ENCODE data around the gene SUPT20H. TPM values are rescaled to one million over a fixed set of nuclear protein-coding genes. Genes with fewer than 3 reads are reported as not detected.

SUPT20H gene
- total and polyA plus RNA-seq, 5 donors, result 20.0 to 32.2 (median 30.0) TPM

DNA sequence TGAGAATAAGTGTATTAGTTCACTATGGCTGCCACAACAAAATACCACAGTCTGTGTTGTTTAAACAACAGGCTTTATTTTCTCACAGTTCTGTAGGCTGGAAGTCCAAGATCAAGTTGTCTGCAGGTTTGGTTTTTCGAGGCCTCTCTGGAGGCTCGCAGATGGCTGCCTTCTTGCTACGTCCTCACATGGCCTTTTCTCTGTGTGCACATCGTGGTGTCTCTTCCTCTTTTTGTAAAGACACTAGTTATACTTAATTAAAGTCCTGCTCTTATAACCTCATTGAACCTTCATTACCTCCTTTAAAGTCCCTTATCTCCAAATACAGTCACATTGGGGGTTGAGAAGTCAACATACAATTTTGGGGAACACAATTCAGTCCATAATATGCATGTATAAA is 35.4 kb upstream of the SUPT20H start:
- Histone ChIP-seq H3K4me3 (ENCODE audit: low read length) (no peak overlapping the region), H3K27me3 (ENCODE audit: control insufficient read depth, insufficient read depth) (no peaks in the 10 kb centered on the region), H3K4me1 (ENCODE audit: control insufficient read depth, insufficient read depth, low read length) (no peaks in the 10 kb centered on the region), H3K9me3 (ENCODE audit: control insufficient read depth, low read length) (no peaks in the 10 kb centered on the region), H3K27ac (ENCODE audit: low read length) (no peak overlapping the region)
- DNase-seq, result no peak
- no peak for ATAC-seq
- intact Hi-C loops (cut with DNase I), result no loop called here
- 84% methylated on average over 4 of the region's 4 CpGs for WGBS

DNA sequence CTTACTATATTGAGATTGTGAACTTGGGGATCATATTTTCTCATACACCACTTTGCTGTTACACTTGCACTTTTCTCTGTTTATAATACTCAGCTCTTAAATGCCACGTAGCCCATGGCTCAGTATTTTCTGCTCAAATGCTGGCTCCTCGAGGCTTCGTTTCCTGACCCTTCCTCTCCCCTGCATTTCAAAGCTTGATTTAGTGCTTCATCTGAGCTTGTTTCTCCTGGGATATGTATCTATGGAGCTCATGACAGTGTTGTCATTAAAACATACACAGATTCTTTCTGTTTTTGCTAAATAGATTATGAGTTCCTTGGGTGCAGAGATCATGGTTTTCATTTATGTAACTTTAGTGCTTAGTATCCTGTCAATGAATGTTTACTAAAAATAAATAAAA is 34.6 kb upstream of the SUPT20H start:
- DNase-seq, result no peak
- no peaks in the 10 kb centered on the region for H3K4me1 ChIP-seq (ENCODE audit: control insufficient read depth, insufficient read depth, low read length)
- intact Hi-C loops (cut with DNase I), result no loop called here

DNA sequence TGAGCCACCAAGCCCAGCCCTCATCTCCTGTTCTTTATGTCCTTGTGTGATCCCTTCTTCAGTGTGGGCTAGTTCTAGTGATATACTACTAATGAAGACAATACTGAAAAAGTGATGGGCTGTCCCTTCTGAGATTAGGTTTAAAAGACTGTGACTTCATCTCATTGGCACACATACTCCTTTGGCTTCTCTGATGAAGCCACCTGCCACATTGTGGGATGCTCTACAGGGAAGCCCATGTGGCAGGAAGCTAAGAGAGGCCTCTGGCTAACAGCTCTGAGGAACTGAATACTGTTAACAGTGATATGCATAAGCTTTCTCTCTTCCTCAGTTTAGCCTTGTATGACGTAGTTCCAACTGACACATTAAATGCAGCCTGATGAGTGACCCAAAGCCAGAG is 32.3 kb upstream of the SUPT20H start:
- DNase-seq, result no peak
- Histone ChIP-seq H3K27me3 (ENCODE audit: control insufficient read depth, insufficient read depth) (no peaks in the 10 kb centered on the region), H3K4me3 (ENCODE audit: low read length) (no peak overlapping the region), H3K9me3 (ENCODE audit: control insufficient read depth, low read length) (no peaks in the 10 kb centered on the region), H3K4me1 (ENCODE audit: control insufficient read depth, insufficient read depth, low read length) (no peaks in the 10 kb centered on the region), H3K27ac (ENCODE audit: low read length) (no peak overlapping the region)
- intact Hi-C loops (cut with DNase I), result no loop called here
- no peak for ATAC-seq
- WGBS, result 61% methylated on average over 1 of the region's 1 CpG

More for the DNA sequence above, 34.6 kb upstream of the SUPT20H start:
- no peak overlapping the region for H3K27ac ChIP-seq (ENCODE audit: low read length)
- H3K27me3 ChIP-seq (ENCODE audit: control insufficient read depth, insufficient read depth), result no peaks in the 10 kb centered on the region
- 38% methylated on average over 3 of the region's 3 CpGs for WGBS
- no peak overlapping the region for H3K4me3 ChIP-seq (ENCODE audit: low read length)
- H3K9me3 ChIP-seq (ENCODE audit: control insufficient read depth, low read length), result no peaks in the 10 kb centered on the region
- ATAC-seq, result no peak

DNA sequence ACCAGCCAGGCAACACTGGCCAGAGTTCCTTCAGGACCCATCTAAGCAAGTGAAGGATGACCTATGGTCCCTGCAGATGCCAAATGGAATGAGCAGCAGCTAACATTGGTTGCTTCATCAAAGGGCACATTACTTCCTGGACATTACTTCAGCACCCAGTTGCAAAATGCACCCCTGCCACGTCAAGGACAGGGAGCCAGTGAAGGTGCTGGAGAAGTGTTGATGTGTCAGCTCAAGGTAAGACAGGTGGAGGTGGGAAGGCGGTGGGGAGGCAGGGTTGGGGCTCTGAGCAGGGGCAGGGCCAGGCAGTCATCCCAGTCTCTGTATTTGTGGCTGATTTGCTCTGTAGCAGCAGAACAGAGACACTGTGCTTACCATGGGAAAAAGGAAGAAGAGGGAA is 31.4 kb upstream of the SUPT20H start:
- intact Hi-C loops (cut with DNase I), result no loop called here
- Histone ChIP-seq H3K9me3 (ENCODE audit: control insufficient read depth, low read length) (no peaks in the 10 kb centered on the region), H3K27me3 (ENCODE audit: control insufficient read depth, insufficient read depth) (no peaks in the 10 kb centered on the region), H3K4me1 (ENCODE audit: control insufficient read depth, insufficient read depth, low read length) (no peaks in the 10 kb centered on the region), H3K4me3 (ENCODE audit: low read length) (no peak overlapping the region), H3K27ac (ENCODE audit: low read length) (no peak overlapping the region)
- no peak for DNase-seq
- no peak for ATAC-seq
- 78% methylated on average over 2 of the region's 2 CpGs for WGBS

DNA sequence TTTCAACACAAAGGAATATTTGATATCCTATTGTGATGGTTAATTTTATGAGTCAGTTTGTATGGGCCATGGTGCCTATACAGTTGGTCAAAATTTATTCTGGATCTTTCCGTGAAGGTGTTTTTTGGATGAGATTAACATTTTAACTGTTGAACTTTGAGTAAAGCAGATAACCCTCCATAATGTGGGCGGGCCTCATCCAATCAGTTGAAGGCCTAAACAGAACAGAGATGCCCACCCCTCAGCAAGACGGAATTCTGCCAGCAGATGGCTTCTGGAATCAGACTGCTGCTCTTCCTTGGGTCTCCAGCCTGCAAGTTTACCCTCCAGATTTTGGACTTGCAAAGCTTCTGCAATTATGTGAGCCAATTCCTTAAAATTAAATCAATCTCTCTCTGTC is 30.0 kb upstream of the SUPT20H start:
- intact Hi-C loops (cut with DNase I), result no loop called here
- 96% methylated on average over 3 of the region's 3 CpGs for WGBS

DNA sequence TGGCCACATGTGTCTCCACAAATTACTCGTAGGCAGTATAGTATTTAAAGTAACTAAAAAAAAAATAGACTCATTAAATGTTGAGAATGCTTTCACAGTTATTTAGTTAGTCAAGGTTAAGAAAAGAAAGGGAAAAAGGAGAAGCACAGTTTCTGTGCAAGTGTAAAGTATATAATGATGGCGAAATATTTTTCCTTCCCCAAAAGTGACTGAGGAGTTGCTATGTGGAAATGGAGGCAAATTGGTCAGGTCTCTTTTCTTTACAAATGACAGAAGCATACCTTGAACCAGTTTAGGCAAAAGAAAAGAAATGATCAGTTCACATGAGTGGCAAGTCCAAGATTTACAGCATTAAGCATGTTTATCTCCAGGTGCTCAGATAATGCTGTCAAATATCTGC is 28.0 kb upstream of the SUPT20H start:
- intact Hi-C loops (cut with DNase I), result no loop called here

More for the DNA sequence above, 30.0 kb upstream of the SUPT20H start:
- DNase-seq, result no peak
- H3K9me3 ChIP-seq (ENCODE audit: control insufficient read depth, low read length), result no peaks in the 10 kb centered on the region
- no peak overlapping the region for H3K27ac ChIP-seq (ENCODE audit: low read length)
- H3K27me3 ChIP-seq (ENCODE audit: control insufficient read depth, insufficient read depth), result no peaks in the 10 kb centered on the region
- no peak for ATAC-seq
- H3K4me3 ChIP-seq (ENCODE audit: low read length), result no peak overlapping the region
- no peaks in the 10 kb centered on the region for H3K4me1 ChIP-seq (ENCODE audit: control insufficient read depth, insufficient read depth, low read length)

DNA sequence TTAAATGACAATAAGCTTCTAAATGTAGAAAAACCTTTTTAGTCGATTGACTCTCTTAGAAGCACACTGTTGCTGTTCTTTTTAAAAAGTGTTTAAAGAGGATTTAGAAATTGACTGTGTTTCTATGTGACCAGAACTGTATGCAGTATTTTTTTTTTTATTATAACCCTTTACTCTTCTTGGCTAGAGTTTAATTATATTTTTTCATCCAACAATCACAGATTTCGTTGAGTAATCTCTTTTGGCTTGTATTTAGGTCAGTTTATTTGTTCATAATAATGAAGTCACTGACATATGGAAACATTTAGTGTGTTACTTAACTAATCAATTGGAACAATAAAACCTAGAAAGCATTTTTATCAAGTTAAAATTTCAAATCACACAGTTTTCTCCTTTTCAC is 26.1 kb upstream of the SUPT20H start:
- H3K4me1 ChIP-seq (ENCODE audit: control insufficient read depth, insufficient read depth, low read length), result no peaks in the 10 kb centered on the region
- no peak for DNase-seq
- ATAC-seq, result no peak
- no peaks in the 10 kb centered on the region for H3K9me3 ChIP-seq (ENCODE audit: control insufficient read depth, low read length)
- intact Hi-C loops (cut with DNase I), result no loop called here
- no peak overlapping the region for H3K4me3 ChIP-seq (ENCODE audit: low read length)
- 50% methylated on average over 2 of the region's 2 CpGs for WGBS
- H3K27me3 ChIP-seq (ENCODE audit: control insufficient read depth, insufficient read depth), result no peaks in the 10 kb centered on the region
- H3K27ac ChIP-seq (ENCODE audit: low read length), result no peak overlapping the region

More for the DNA sequence above, 28.0 kb upstream of the SUPT20H start:
- 78% methylated on average over 2 of the region's 2 CpGs for WGBS
- ATAC-seq (no peak), DNase-seq (no peak)
- H3K27me3 ChIP-seq (ENCODE audit: control insufficient read depth, insufficient read depth), result no peaks in the 10 kb centered on the region
- H3K27ac ChIP-seq (ENCODE audit: low read length), result no peak overlapping the region
- H3K9me3 ChIP-seq (ENCODE audit: control insufficient read depth, low read length), result no peaks in the 10 kb centered on the region
- H3K4me1 ChIP-seq (ENCODE audit: control insufficient read depth, insufficient read depth, low read length), result no peaks in the 10 kb centered on the region
- H3K4me3 ChIP-seq (ENCODE audit: low read length), result no peak overlapping the region

DNA sequence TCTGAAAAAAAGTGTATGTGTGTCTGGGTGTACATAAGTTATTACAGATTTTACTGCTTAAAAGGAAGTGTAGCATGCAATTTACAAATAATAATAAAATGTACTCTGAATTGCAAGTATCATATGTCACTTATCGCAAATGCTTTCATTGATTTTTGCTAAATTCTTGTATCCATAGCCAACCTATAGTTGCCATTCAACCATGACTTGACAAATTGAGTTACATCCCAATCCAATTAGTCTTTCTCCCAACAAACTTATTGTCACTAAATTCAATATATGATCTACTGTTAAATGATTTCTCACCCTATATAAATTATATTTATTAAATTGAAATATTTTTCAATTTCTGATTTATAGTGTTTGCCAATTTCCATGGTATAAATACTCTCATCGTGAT is 17.3 kb upstream of the SUPT20H start:
- 98% methylated on average over 2 of the region's 2 CpGs for WGBS
- H3K27ac ChIP-seq (ENCODE audit: low read length), result no peak overlapping the region
- H3K4me1 ChIP-seq (ENCODE audit: control insufficient read depth, insufficient read depth, low read length), result no peaks in the 10 kb centered on the region
- intact Hi-C loops (cut with DNase I), result loop anchor here in 3 of 4 donors (10.0 kb wide), 1 partner anchor 528 kb away; no protein-coding TSS in a partner anchor
- ATAC-seq (no peak), DNase-seq (no peak)
- H3K4me3 ChIP-seq (ENCODE audit: low read length), result no peak overlapping the region
- no peaks in the 10 kb centered on the region for H3K9me3 ChIP-seq (ENCODE audit: control insufficient read depth, low read length)
- no peaks in the 10 kb centered on the region for H3K27me3 ChIP-seq (ENCODE audit: control insufficient read depth, insufficient read depth)

DNA sequence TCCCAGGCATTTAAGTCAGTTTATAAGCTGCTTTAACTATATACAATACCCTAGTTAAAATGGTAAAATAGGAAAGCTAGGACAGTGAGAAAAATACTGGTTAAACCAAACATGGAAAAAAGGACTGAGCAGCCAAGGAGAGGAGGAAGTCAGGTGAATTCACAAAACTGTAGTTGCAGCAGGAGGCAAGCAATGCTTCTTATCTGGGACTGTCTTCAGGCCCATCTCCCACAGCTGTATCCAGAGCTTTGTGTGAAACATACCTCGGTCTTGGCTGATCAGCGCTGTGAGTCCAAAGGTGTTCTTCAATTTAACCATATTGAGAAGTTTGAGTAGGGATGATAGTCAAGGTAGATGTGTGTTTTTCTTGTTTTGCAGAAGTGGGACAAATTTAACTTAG is 15.7 kb upstream of the SUPT20H start:
- no peaks in the 10 kb centered on the region for H3K4me1 ChIP-seq (ENCODE audit: control insufficient read depth, insufficient read depth, low read length)
- ATAC-seq, result no peak
- no peak overlapping the region for H3K27ac ChIP-seq (ENCODE audit: low read length)
- H3K9me3 ChIP-seq (ENCODE audit: control insufficient read depth, low read length), result no peaks in the 10 kb centered on the region
- no peaks in the 10 kb centered on the region for H3K27me3 ChIP-seq (ENCODE audit: control insufficient read depth, insufficient read depth)
- no peak for DNase-seq
- H3K4me3 ChIP-seq (ENCODE audit: low read length), result no peak overlapping the region
- 83% methylated on average over 2 of the region's 2 CpGs for WGBS
- intact Hi-C loops (cut with DNase I), result loop anchor here in 3 of 4 donors (10.0 kb wide), 1 partner anchor 530 kb away; no protein-coding TSS in a partner anchor

DNA sequence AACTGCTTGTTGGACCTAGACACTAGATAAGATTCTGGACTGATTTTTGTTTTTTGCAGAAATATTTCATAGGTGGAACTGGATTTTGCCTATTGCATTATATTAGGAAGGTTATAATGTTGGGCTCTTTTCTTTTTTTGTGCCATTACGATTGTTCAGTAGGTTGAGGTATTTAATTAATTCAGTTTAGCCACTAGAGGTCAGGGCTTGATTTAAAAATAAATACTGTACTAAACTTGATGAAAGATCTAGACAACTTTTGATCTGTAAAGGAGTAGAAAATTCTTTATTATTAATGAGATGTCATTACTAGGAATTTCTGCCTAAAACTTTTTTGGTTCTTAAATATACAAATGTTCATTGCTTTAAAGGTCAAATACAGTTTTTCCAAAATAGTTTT is 15.2 kb upstream of the SUPT20H start:
- H3K4me3 ChIP-seq (ENCODE audit: low read length), result no peak overlapping the region
- H3K9me3 ChIP-seq (ENCODE audit: control insufficient read depth, low read length), result no peaks in the 10 kb centered on the region
- 5% methylated on average over 1 of the region's 1 CpG for WGBS
- intact Hi-C loops (cut with DNase I), result loop anchor here in 3 of 4 donors (10.0 kb wide), 1 partner anchor 530 kb away; no protein-coding TSS in a partner anchor
- H3K27me3 ChIP-seq (ENCODE audit: control insufficient read depth, insufficient read depth), result no peaks in the 10 kb centered on the region
- no peak overlapping the region for H3K27ac ChIP-seq (ENCODE audit: low read length)
- ATAC-seq, result peak in 1 of 2 donors; percentile 55
- DNase-seq, result no peak
- H3K4me1 ChIP-seq (ENCODE audit: control insufficient read depth, insufficient read depth, low read length), result no peaks in the 10 kb centered on the region

DNA sequence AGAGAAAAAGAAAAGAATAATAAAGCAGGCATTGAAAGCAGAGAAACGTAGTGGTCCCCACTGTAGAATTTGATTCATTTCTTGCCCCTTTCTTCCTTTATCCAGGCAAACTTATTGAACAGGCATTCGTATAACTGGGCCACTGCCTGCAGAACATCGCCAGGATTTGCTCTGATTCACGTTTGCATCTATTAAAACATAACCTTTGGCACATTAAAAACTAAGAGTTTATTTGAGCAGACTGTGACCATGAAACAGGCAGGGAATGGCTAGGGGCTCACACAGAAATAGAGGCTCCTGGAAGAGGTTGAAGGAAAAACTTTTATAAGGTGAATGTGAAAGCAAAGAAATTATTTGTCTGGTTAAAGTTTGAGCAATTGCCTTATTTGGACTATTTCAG is 12.5 kb upstream of the SUPT20H start:
- no peaks in the 10 kb centered on the region for H3K4me1 ChIP-seq (ENCODE audit: control insufficient read depth, insufficient read depth, low read length)
- no peak overlapping the region for H3K4me3 ChIP-seq (ENCODE audit: low read length)
- no peak for DNase-seq
- no peaks in the 10 kb centered on the region for H3K9me3 ChIP-seq (ENCODE audit: control insufficient read depth, low read length)
- no peaks in the 10 kb centered on the region for H3K27me3 ChIP-seq (ENCODE audit: control insufficient read depth, insufficient read depth)
- 73% methylated on average over 4 of the region's 4 CpGs for WGBS
- H3K27ac ChIP-seq (ENCODE audit: low read length), result no peak overlapping the region
- intact Hi-C loops (cut with DNase I), result loop anchor here in 3 of 4 donors (10.0 kb wide), 1 partner anchor 533 kb away; no protein-coding TSS in a partner anchor
- ATAC-seq, result no peak

DNA sequence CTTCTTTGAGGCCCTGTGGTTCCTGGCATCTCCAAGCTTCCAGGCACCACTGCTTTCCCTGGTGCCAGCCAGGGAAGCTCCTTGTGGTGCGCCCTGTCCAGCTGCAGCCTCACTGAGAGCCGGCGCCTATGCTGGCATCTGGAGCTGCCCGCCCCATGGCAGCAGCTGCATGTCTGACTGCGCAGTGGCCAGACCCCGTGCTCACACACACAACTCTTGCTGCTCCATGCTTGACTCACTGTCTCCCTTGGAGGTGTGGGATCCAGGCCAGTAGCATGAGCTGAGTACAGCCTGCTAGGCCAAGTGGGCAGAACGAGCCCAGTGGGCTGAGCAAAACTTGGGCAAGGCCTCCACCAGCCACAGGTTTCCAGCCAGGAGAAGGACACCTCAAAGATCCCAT is 11.5 kb upstream of the SUPT20H start:
- no peak overlapping the region for H3K27ac ChIP-seq (ENCODE audit: low read length)
- DNase-seq (no peak), ATAC-seq (no peak)
- no peaks in the 10 kb centered on the region for H3K4me1 ChIP-seq (ENCODE audit: control insufficient read depth, insufficient read depth, low read length)
- H3K4me3 ChIP-seq (ENCODE audit: low read length), result no peak overlapping the region
- 88% methylated on average over 7 of the region's 7 CpGs for WGBS
- no peaks in the 10 kb centered on the region for H3K27me3 ChIP-seq (ENCODE audit: control insufficient read depth, insufficient read depth)
- H3K9me3 ChIP-seq (ENCODE audit: control insufficient read depth, low read length), result no peaks in the 10 kb centered on the region
- intact Hi-C loops (cut with DNase I), result loop anchor here in 3 of 4 donors (10.0 kb wide), 1 partner anchor 534 kb away; no protein-coding TSS in a partner anchor

All from right cardiac atrium (tissue), 5 donors.